Activated T-cell treated with anti-CD3 and anti-CD28 coated beads for 24 hours (primary cell): Measurements from ENCODE around the gene IRGC.
"Not testable (repeated sequence)": the region's sequence is repeated elsewhere in the genome, so short reads cannot be mapped to it uniquely, and the experiment has no call there.

Source experiments
- DNase-seq: peaks from one replicate; pipeline ENCODE4 v3.0.0-alpha.2; 2020; ENCODE audit warnings: low read depth

Gene IRGC

GRCh38 chr19:43754503-43755255, 38.8 kb downstream of the IRGC start, which contains the start of gene SMG9:
SMG9 (minus strand) TSS chr19:43754962; CDS start chr19:43750741, 4,221 bp downstream.
- DNase-seq: peak; percentile 97

GRCh38 chr19:43755256-43755801, 39.5 kb downstream of the IRGC start:
- peak; percentile 76 for DNase-seq

GRCh38 chr19:43759515-43759914, 43.6 kb downstream of the IRGC start:
- DNase-seq: no peak

GRCh38 chr19:43760941-43761340, 45.1 kb downstream of the IRGC start:
- no peak for DNase-seq

- no peak for DNase-seq
Measured at GRCh38 chr19:43762814-43763213, 46.9 kb downstream of the IRGC start.

- DNase-seq: no peak
Measured at GRCh38 chr19:43763473-43763939, 47.6 kb downstream of the IRGC start.

- DNase-seq: not testable (repeated sequence)
Measured at GRCh38 chr19:43764684-43765083, 48.8 kb downstream of the IRGC start.

- DNase-seq: peak; percentile 78
Measured at GRCh38 chr19:43765109-43765876, 49.4 kb downstream of the IRGC start.

GRCh38 chr19:43766755-43767043, 50.8 kb downstream of the IRGC start:
- DNase-seq: no peak

GRCh38 chr19:43767316-43767715, 51.4 kb downstream of the IRGC start:
- no peak for DNase-seq

GRCh38 chr19:43767818-43768217, 51.9 kb downstream of the IRGC start:
- no peak for DNase-seq

GRCh38 chr19:43768273-43769050, 52.6 kb downstream of the IRGC start:
- DNase-seq: no peak

- no peak for DNase-seq
Measured at GRCh38 chr19:43769256-43769655, 53.4 kb downstream of the IRGC start.
